ENCODE measurements around the gene TAB2.
A peak's percentile ranks its signal among the peaks of the same experiment; 100 is the strongest.

Gene TAB2

GRCh38 chr6:149380523-149380922, 63.0 kb downstream of the TAB2 start:
- no peak for DNase-seq

DNA sequence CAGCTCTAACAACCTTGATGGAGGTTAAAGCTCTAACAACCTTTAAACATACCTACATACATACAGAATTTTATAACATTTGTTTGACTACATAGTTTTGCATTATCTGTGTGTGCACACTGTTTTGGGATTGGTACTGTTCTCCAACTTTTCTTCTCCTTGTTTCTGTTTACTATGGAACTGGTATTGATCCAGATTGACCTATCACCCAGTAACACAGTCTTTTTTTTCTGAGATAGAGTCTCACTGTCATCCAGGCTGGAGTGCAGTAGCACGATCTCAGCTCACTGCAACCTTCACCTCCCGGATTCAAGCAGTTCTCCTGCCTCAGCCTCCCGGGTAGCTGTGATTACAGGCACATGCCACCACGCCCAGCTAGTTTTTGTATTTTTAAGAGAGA, 65.9 kb downstream of the TAB2 start:
- no peak for DNase-seq

GRCh38 chr6:149384464-149384863, 67.0 kb downstream of the TAB2 start:
- DNase-seq = no peak

DNA sequence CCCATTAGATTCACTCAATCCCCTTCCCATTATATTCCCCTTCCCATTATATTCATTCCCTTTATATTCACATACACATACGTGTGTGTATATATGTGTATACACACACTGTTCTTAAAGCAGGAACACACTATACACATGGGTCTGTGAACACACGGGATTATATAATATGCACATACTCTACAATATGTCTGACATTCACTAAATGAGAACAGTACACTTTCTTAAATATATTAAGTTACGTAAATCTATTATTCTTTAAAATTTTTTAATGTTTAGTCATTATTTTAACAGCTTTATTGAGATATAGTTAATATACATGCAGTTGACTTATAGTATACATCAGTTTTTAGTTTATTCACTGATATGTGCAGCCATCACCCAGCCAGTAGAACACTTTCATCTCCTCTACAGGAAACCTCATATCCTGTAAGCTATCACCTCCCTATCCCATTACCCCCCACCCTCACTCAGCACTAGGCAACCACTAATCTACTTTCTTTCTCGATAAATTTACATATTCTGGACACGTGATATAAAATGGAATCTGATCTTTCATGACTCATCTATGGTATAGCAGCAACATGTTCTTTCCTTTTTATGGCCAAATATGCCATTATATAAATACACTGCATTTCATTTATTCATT, 68.6 kb downstream of the TAB2 start:
- no peak for DNase-seq

- no peak for DNase-seq
These were observed 70.4 kb downstream of the TAB2 start for GRCh38 chr6:149387779-149388512.

DNA sequence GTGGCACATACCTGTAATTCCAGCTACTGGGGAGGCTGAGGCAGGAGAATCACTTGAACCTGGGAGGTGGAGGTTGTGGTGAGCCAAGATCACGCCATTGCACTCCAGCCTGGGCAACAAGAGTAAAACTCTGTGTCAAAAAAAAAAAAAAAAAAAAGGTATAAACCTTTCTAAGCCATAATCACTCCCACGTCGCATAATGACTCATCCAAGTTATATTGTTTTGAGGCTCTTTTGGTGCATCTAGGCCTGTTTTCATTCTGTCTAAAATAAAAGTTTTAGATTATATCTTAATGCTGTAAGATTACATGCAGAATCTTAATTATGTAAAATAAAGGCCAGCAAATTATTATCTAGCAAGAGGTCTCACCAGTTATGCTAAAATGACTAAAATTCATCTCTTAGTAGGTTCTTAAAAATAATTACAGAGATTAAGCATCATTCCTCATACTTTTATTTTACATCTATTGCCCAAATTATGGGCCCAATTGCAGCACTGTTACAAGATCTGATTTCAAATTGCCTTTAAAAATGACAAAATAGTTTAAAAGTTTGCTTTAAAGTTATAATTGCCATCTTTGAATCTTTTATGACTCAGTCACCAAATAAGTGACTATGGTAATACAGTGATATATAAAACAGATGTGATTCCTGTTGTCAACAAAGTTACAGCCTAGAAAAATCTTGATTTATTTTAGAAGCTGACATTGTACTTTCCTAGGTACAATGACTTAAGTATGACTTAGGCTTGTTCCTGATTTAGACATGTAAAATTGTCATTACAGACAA, 72.2 kb downstream of the TAB2 start:
- DNase-seq = no peak

DNA sequence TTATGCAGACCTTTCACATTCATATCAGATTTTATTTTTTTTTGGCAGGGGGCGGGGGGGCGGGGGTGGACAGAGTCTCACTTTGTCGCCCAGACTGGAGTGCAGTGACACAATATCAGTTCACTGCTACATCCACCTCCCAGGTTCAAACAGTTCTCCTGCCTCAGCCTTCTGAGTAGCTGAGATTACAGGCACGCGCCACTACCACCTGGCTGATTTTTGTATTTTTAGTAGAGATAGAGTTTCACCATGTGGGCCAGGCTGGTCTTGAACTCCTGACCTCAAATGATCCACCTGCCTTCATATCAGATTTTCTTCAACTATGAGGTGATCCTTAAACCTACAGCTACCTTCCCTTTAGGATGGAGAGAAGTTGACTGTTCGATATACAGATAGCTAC, 74.6 kb downstream of the TAB2 start:
- no peak for DNase-seq

- DNase-seq = no peak
These were observed 75.0 kb downstream of the TAB2 start for GRCh38 chr6:149392535-149392934.

DNA sequence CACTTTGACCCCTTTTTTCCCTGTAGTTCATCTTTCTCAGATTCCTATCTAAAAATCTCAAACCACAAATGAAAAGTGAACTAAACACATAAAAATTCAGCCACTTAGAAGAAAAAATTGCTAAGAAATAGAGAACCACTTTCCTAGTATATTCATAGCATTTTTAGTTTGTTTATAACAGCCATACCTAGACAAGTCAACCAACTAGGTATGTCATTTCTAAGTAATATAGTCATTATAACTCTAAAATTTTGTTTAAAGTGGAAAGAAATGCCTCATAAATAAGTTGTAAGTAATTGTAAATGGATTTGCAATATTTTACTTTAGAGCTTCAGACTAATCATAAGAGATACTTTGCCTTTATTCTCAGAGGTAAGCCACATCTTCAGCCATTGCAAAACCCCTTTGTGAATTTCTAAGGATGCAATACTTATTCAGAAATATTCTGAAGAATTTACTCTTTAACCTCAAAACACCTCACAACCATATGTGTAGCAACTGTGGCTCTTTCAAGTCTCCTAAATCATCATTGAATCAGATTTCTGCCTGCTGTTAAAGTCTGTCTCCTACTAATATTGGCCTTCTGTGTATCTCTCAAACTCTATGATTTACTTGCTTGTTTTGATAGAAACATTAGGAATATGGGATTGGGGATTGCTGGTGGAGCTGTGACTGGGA, 75.6 kb downstream of the TAB2 start:
- no peak for DNase-seq

DNA sequence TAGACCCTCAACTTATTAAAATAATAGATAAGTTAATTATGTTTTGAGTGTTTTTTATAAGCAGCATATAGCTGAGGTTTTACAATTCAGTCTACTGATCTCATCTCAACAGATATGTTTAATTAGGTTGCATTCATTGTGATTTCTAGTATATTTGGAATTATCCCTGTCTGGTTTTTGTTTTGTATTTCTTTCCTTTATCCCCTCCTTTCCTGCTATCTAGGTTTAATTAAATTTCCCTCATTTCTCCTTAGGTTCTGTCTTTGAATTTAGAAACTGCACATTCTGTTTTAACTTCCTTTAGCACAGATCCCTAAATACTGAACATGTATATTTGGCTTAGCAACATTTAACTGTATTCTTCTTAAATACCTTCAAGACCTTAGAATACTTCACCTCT, 77.7 kb downstream of the TAB2 start:
- DNase-seq = no peak

- DNase-seq = no peak
These were observed 79.9 kb downstream of the TAB2 start for GRCh38 chr6:149397384-149397783.

GRCh38 chr6:149400050-149400449, 82.5 kb downstream of the TAB2 start, which contains the start of gene SUMO4:
SUMO4 (plus strand) TSS chr6:149400262; CDS start chr6:149400392, 130 bp downstream.
- DNase-seq = no peak

DNA sequence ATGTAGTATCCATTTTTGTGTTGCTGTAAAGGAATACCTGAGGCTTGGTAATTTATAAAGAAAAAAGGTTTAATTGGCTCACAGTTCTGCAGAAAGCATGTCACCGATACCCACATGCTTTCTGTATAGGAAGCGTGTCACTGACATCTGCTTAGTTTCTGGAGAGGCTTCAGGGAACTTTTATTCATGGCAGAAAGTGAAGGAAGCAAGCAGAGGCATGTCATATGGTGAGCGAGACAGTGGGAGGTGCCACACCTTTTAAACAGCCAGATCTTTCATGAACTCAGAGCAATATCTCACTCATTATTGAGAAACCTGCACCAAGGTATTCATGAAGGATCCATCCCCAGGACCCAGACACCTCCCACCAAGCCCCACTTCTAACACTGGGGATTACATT, 86.0 kb downstream of the TAB2 start:
- no peak for DNase-seq

DNA sequence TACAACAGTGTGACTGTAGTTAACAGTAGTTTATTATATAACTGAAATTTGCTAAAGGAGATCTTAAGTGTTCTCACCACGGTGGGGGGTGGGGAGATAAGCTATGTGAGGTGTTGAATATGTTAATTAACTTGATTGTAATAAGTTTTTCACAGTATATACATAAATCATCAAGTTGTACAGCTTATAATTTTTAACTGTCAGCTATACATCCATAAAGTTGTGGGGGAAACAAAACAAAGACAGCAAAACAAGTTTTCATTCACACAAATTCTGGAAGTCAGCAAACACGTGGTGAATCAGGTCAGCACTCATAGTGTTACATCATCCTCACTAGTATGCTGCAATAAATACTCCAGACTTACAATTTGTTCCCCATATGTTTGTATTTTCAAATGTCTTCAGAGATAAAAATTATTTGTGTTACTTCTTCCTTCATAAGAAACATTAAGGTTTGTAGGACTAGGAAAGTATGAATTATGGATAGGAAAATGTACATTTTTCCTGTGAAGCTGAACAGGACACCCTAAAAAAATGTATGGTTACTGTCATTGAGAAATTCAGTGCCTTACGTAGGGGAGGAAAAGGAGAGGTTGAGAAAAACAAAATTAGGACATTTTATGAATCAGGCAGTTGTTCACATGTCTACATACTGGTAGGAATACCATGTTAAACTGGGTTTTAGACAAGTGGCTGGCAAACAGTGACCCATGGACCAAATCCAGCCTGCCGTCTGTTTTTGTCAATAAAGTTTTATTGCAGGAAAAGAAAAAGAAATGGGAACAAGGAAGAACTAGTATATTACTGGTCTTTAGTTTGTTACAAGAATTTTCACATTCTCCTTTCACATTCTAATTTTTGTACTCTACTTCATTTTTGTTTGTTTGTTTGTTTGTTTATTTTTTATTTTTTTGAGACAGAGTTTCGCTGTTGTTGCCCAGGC, 88.6 kb downstream of the TAB2 start:
- DNase-seq = peak; percentile 42

GRCh38 chr6:149409617-149410016, 92.1 kb downstream of the TAB2 start:
- DNase-seq = no peak

DNA sequence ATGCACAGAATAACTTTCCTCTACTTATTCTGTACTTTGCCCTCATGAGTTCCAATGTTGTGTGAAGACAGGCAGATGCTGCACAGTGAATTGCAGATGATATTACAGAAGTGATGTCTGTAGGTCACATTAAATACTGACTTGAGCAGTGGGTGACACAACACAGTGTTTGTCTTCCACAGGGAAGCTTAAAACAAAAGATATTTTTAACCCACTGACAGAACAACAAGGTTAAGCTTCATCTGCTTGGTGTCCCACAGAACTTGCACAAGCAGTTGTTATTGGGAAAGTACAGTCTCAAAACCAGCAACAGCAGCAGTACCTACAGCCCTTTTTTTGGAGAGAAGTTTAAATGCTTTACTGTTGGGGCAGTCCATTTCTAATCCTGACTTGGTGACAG, 93.0 kb downstream of the TAB2 start:
- no peak for DNase-seq

DNA sequence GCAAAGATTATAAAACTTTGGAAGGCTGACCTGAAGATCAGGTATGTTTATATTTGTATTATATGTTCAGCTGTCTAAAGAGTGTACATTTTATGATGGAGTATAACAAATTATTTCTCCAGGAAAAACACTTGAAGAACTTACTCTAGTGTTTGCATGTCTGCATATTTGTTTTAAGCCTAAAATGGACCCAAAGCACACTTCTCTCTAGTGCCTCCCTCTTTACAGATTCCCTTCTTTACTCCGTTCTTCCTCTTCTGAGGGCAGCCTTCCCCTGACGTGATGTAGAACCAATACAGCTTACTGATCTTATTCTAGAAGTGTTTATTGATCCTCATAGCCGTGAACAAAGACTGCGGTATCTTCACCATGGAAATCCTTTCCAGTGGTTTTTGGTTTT, 96.5 kb downstream of the TAB2 start:
- DNase-seq = no peak

GRCh38 chr6:149414821-149415220, 97.3 kb downstream of the TAB2 start:
- no peak for DNase-seq

- DNase-seq = no peak
These were observed 102.3 kb downstream of the TAB2 start for GRCh38 chr6:149419696-149420404.

DNA sequence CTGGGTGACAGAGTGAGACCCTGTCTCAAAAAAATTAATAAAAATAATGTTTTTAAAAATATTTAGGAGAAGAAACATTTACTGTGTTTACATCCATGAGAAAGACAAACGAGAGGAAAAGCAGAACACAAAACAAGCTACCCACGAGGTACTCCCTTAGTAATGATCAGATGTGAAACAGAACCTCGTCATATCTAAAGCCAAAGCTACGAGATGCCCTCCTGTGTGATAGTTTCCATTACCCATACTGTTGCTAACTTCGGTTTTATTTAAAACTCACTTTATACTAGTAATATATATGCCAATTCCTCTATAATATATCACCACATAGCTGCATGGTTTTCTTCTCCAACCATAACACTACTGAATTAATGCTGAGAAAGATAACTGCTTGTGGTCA, 103.6 kb downstream of the TAB2 start:
- DNase-seq = no peak

- no peak for DNase-seq
These were observed 105.1 kb downstream of the TAB2 start for GRCh38 chr6:149422581-149422980.
